Lower lobe of right lung (tissue), 2 donors: ENCODE data around the gene OPRL1. TPM values are rescaled to one million over a fixed set of nuclear protein-coding genes. Genes with fewer than 3 reads are reported as not detected.
A peak's percentile ranks its signal among the peaks of the same experiment; 100 is the strongest.
"Not testable (repeated sequence)": the region's sequence is repeated elsewhere in the genome, so short reads cannot be mapped to it uniquely, and the experiment has no call there.

ENCODE experiments used
- ATAC-seq, 2 donors: fragments of 200-7000 bp; cut with Tn5 transposase; one replicate each; pipeline ENCODE4 v1.9.1; 2020 to 2022; ENCODE audit warnings: mild to moderate bottlenecking in 2 of 2, moderate library complexity in 2 of 2
- DNase-seq: peaks from one replicate; pipeline ENCODE4 v3.0.0-alpha.2; 2020
- H3K27ac ChIP-seq: fragments of 200-600 bp; one replicate; pipeline ENCODE4 v1.8.0; 2022
- H3K27me3 ChIP-seq: fragments of 200-600 bp; one replicate; pipeline ENCODE4 v1.8.0; 2022; ENCODE audit warnings: low read depth
- H3K36me3 ChIP-seq: fragments of 200-600 bp; one replicate; pipeline ENCODE4 v1.8.0; 2022; ENCODE audit warnings: mild to moderate bottlenecking
- H3K4me1 ChIP-seq: fragments of 200-600 bp; one replicate; pipeline ENCODE4 v1.8.0; 2022
- H3K4me3 ChIP-seq: fragments of 200-600 bp; one replicate; pipeline ENCODE4 v1.8.0; 2022; ENCODE audit warnings: mild to moderate bottlenecking
- H3K9me3 ChIP-seq: fragments of 200-600 bp; one replicate; pipeline ENCODE4 v1.8.0; 2022
- CTCF ChIP-seq: fragments of 200-600 bp; IDR thresholded peaks from one replicate; pipeline ENCODE4 v1.8.0; 2022; ENCODE audit warnings: antibody characterized with exemption, mild to moderate bottlenecking
- intact Hi-C: fragments of 100-400 bp; cut with DNase I; formaldehyde crosslinking; loops from one replicate; pipeline ENCODE4 v1.11.0; 2022
- total RNA-seq: library from RNA; stranded (reverse); fragmentation: NEBNext Ultra II Directional; extraction: Animal tissue kit (Norgen Biotek cat#: 25700); gene quantifications from one replicate; pipeline ENCODE4 v1.2.1, GENCODE V29; 2021
- donor health status: DM: no; HTN: yes; CAD: no; lungs with severe emphysema.

Gene OPRL1
- total RNA-seq, 1 donor from 2014 or later = 2.6 TPM

DNA sequence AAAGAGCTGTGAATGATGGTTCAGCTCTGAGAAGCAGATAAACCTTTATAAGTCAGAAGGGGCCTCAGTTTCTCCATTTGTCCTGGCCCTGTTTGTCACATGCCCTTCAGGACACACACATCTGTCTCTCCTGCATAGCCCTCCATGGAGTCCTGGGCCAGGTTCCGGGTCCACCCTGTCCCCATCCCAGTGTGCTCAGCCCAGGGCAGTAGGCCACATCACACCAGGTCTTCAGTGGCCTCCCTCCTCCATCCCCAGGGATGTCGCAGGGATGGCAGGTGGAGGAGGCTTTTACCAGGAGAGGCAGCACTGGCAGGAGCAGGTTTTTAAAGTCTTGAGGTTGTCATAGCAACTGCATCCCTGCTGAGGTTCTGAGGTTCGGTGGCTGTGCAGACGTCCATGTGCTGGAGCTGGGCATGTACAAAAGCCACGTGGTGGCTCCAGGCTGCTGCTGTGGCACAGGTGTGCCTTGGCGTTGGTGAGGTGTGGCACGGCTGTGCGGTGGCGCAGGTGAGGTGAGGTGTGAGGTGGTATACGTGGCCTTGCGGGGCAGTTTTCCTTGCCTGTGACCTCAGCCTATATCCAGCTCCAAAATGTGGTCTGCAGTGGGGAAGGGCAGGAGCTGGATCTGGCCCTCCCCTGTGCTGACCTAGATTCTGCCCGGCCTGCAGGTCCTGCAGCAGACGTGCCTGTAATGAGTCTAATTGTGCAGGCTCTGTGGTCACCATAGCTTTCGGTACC, 35.5 kb downstream of the OPRL1 start:
- H3K27me3 ChIP-seq = no peaks in the 10 kb centered on the region
- intact Hi-C loops = no loop called here
- no peaks in the 10 kb centered on the region for H3K36me3 ChIP-seq
- no peak overlapping the region for H3K27ac ChIP-seq
- ATAC-seq (no peak), DNase-seq (no peak)
- no peak for TF ChIP-seq CTCF
- H3K9me3 ChIP-seq = no peaks in the 10 kb centered on the region
- peaks cover 5% of the 10 kb centered on the region for H3K4me1 ChIP-seq
- H3K4me3 ChIP-seq = no peak overlapping the region

- no peaks in the 10 kb centered on the region for H3K36me3 ChIP-seq
- TF ChIP-seq CTCF = no peak
- no peak for ATAC-seq
- peak; percentile 42 for DNase-seq
- H3K27me3 ChIP-seq = peaks cover 4% of the 10 kb centered on the region
- H3K4me3 ChIP-seq = no peak overlapping the region
- intact Hi-C loops = no loop called here
- H3K4me1 ChIP-seq = peaks cover 8% of the 10 kb centered on the region
- H3K27ac ChIP-seq = no peak overlapping the region
- H3K9me3 ChIP-seq = no peaks in the 10 kb centered on the region
Measured at GRCh38 chr20:64116016-64116415, 36.1 kb downstream of the OPRL1 start.

GRCh38 chr20:64116541-64117431, 36.9 kb downstream of the OPRL1 start:
- H3K9me3 ChIP-seq = no peaks in the 10 kb centered on the region
- no peak overlapping the region for H3K4me3 ChIP-seq
- H3K36me3 ChIP-seq = no peaks in the 10 kb centered on the region
- DNase-seq (peak; percentile 42), ATAC-seq (no peak)
- no peak overlapping the region for H3K27ac ChIP-seq
- peaks cover 8% of the 10 kb centered on the region for H3K4me1 ChIP-seq
- intact Hi-C loops = no loop called here
- no peak for TF ChIP-seq CTCF
- peaks cover 11% of the 10 kb centered on the region for H3K27me3 ChIP-seq

DNA sequence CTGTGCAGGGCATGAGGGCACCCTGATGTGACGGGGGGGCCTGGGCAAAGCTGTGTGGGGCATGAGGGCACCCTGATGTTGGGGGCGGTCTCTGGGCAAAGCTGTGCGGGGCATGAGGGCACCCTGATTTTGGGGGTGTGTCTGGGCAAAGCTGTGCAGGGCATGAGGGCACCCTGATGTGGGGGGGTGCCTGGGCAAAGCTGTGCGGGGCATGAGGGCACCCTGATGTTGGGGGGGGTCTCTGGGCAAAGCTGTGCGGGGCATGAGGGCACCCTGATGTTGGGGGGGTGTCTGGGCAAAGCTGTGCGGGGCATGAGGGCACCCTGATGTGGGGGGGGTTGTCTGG, 37.5 kb downstream of the OPRL1 start:
- H3K9me3 ChIP-seq, intact Hi-C loops, H3K27ac ChIP-seq, H3K4me3 ChIP-seq, ATAC-seq, H3K4me1 ChIP-seq, H3K36me3 ChIP-seq: not testable (repeated sequence)
- H3K27me3 ChIP-seq = peaks cover 17% of the 10 kb centered on the region
- peak; percentile 9 for DNase-seq

DNA sequence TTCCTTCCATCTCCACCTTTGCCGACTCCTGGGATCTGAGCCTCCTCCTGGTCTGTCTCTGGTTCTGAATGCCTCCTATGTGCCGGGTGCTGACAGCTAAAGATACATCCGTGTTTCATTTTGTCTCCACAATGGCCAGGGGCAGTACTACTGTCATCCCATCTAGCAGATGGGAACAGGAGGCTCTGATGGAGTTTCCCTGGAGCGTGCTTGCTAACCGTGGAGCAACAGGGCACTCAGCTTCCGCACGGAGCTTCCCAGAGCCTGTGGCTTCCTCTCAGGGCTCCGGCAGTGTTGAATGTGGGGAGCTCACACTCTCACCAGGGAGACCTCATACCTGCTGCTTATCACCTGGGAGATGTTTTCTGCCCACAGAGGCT, 39.4 kb downstream of the OPRL1 start:
- peaks cover 17% of the 10 kb centered on the region for H3K27me3 ChIP-seq
- no peak for TF ChIP-seq CTCF
- DNase-seq (peak; percentile 24), ATAC-seq (no peak)
- H3K4me3 ChIP-seq = no peak overlapping the region
- H3K27ac ChIP-seq = no peak overlapping the region
- H3K4me1 ChIP-seq = peaks cover 8% of the 10 kb centered on the region
- H3K36me3 ChIP-seq = no peaks in the 10 kb centered on the region
- intact Hi-C loops = no loop called here
- H3K9me3 ChIP-seq = no peaks in the 10 kb centered on the region
